Measurements from ENCODE around the gene PHACTR4. TPM values are rescaled to one million over a fixed set of nuclear protein-coding genes. Genes with fewer than 3 reads are reported as not detected.
"Not testable (repeated sequence)": the region's sequence is repeated elsewhere in the genome, so short reads cannot be mapped to it uniquely, and the experiment has no call there.

The PHACTR4 gene
- total RNA-seq, 2 experiments from 2014 or later: 28.3 to 29.7 TPM

DNA sequence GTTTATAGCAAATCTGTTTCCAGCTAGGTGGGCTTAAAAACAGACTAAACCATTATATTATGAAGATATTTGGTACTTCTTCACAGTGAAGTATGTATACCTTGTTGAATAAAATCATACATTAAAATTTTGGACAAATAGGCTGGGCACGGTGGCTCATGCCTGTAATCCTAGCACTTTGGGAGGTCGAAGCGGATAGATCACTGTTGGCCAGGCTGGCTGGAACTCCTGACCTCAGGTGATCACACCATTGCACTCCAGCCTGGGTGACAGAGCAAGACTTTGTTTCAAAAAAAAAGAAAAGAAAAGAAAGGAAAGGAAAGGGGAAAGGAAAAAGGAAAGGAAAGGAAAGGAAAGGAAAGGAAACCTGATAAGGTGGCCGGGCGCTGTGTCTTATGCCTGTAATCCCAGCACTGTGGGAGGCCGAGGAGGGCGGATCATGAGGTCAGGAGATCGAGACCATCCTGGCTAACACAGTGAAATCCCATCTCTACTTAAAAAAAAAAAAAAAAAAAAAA, 78.6 kb downstream of the PHACTR4 start:
- peaks cover 15% of the 10 kb centered on the region for H3K36me3 Mint-ChIP-seq
- DNase-seq; POLR2A ChIA-PET; H3K27ac Mint-ChIP-seq; ATAC-seq (ENCODE audit: low read depth); H3K4me3 Mint-ChIP-seq; H3K9me3 Mint-ChIP-seq; H3K27me3 Mint-ChIP-seq: not testable (repeated sequence)
- H3K4me1 Mint-ChIP-seq: peaks cover 23% of the 10 kb centered on the region

DNA sequence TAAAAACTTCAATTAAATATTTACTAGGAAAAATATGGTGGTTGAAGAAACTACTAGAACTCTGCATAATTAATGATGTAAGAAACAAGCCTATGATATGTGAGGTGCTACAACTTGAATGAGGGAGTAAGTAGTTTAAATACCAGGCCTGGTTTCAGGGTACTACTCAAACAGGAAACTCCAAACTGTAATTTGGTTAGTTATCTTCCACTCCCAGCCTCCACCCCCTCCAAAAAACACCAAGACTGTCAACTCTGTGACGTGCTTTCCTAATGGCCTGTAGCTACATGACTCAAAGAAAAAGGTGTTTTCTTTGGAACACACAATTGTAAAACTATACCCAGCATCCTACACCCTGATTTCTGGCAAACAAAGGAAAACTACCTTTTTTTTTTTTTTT, 80.4 kb downstream of the PHACTR4 start:
- ATAC-seq (ENCODE audit: low read depth) (peak; percentile 92), DNase-seq (no peak)
- H3K27ac Mint-ChIP-seq: peak overlapping the region; percentile 82
- H3K9me3 Mint-ChIP-seq: no peaks in the 10 kb centered on the region
- H3K36me3 Mint-ChIP-seq: peaks cover 9% of the 10 kb centered on the region
- peaks cover 19% of the 10 kb centered on the region for H3K4me1 Mint-ChIP-seq
- POLR2A ChIA-PET: interaction anchor here (0.7 to 1.0 kb wide), 2 partner anchors 60 to 198 kb away, joined by 3 read pairs; no protein-coding TSS in a partner anchor
- peak overlapping the region; percentile 48 for H3K4me3 Mint-ChIP-seq
- H3K27me3 Mint-ChIP-seq: no peaks in the 10 kb centered on the region

DNA sequence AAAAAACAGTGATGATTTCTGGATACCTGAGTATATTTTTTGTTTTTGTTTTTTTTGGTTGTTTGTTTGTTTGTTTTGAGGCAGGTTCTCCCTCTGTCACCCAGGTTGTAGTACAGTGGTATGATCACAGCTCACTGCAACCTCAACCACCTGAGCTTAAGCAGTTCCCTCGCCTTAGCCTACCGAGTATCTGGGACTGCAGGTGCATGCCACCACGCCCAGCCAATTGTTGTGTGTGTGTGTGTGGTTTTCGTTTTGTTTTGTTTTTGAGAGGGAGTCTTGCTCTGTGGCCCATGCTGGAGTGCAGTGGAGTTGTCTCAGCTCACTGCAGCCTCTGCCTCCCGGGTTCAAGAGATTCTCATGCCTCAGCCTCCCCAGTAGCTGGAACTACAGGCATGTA, 81.0 kb downstream of the PHACTR4 start:
- H3K27me3 Mint-ChIP-seq: no peaks in the 10 kb centered on the region
- H3K9me3 Mint-ChIP-seq: no peaks in the 10 kb centered on the region
- POLR2A ChIA-PET: interaction anchor here (1.0 kb wide), 1 partner anchor 197 kb away, joined by 3 read pairs; no protein-coding TSS in a partner anchor
- DNase-seq: no peak
- H3K27ac Mint-ChIP-seq: peak overlapping the region; percentile 80
- no peak for ATAC-seq (ENCODE audit: low read depth)
- peaks cover 21% of the 10 kb centered on the region for H3K4me1 Mint-ChIP-seq
- H3K4me3 Mint-ChIP-seq: peak overlapping the region; percentile 40
- H3K36me3 Mint-ChIP-seq: peaks cover 8% of the 10 kb centered on the region

DNA sequence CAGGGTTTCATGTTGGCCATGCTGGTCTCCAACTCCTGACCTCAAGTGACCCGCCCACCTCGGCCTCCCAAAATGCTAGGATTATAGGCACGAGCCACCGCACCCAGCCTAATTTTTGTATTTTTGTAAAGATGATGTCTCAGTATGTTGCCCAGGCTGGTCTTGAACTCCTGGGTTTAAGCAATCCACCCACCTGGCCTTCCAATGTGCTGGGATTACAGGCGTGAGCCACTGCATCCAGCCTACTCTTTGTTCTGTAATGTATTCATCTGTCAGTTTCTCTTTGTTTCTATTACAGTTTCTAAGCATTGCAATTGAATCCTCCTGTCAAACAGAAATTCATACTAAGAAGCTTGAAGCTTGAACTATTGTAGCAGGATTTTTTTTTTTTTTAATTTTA, 81.5 kb downstream of the PHACTR4 start:
- Mint-ChIP-seq H3K27me3 (no peaks in the 10 kb centered on the region), H3K9me3 (no peaks in the 10 kb centered on the region), H3K4me1 (peaks cover 22% of the 10 kb centered on the region), H3K4me3 (no peak overlapping the region), H3K36me3 (peaks cover 7% of the 10 kb centered on the region), H3K27ac (peak overlapping the region; percentile 31)
- ATAC-seq (ENCODE audit: low read depth) (no peak), DNase-seq (no peak)
- POLR2A ChIA-PET: interaction anchor here (0.6 to 1.2 kb wide), 2 partner anchors 15 to 55 kb away, joined by 3 to 4 read pairs; partner anchors contain the start of gene RCC1

DNA sequence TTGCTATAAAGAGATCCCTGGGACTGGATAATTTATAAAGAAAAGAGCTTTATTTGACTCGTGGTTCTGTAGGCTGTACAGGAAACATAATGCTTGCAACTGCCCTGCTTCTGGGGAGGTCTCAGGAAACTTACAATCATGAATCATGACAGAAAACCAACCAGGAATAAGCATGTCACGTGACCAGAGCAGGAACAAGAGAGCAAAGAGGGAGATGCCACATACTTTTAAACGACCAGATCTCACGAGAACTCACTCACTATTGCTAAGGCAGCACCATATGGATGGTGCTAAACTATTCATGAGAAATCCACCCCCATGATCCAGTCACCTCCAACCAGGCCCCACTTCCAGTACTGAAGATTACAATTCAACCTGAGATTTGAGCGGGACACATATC, 86.5 kb downstream of the PHACTR4 start:
- ATAC-seq (ENCODE audit: low read depth) (peak; percentile 81), DNase-seq (no peak)
- H3K27me3 Mint-ChIP-seq: no peaks in the 10 kb centered on the region
- H3K36me3 Mint-ChIP-seq: peaks cover 12% of the 10 kb centered on the region
- peaks cover 16% of the 10 kb centered on the region for H3K4me1 Mint-ChIP-seq
- peak overlapping the region; percentile 58 for H3K27ac Mint-ChIP-seq
- H3K4me3 Mint-ChIP-seq: peak overlapping the region; percentile 2
- POLR2A ChIA-PET: no interaction called here
- H3K9me3 Mint-ChIP-seq: no peaks in the 10 kb centered on the region

DNA sequence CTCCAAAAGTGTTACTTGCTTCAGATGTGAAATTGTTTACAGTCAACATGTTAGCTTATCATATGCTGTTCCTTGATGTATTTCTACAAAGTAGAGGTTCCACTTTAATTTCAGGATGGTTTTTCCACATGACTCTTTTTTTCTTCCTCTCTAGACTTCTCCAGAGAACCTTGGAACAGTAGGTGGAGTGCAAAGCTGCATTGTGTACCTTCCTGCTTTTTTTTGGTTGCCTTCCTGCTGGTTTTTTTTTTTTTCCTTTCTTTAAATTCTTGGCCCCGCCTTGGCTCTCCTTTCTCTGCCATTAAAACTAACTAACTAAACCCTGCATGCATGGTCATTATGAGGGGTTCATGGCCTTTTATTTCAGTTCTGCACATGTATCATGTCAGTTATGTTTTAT, 88.1 kb downstream of the PHACTR4 start:
- ATAC-seq (ENCODE audit: low read depth): no peak
- no peaks in the 10 kb centered on the region for H3K9me3 Mint-ChIP-seq
- H3K4me3 Mint-ChIP-seq: no peak overlapping the region
- H3K4me1 Mint-ChIP-seq: peaks cover 16% of the 10 kb centered on the region
- H3K27ac Mint-ChIP-seq: no peak overlapping the region
- H3K27me3 Mint-ChIP-seq: no peaks in the 10 kb centered on the region
- POLR2A ChIA-PET: no interaction called here
- peaks cover 15% of the 10 kb centered on the region for H3K36me3 Mint-ChIP-seq
- DNase-seq: no peak

DNA sequence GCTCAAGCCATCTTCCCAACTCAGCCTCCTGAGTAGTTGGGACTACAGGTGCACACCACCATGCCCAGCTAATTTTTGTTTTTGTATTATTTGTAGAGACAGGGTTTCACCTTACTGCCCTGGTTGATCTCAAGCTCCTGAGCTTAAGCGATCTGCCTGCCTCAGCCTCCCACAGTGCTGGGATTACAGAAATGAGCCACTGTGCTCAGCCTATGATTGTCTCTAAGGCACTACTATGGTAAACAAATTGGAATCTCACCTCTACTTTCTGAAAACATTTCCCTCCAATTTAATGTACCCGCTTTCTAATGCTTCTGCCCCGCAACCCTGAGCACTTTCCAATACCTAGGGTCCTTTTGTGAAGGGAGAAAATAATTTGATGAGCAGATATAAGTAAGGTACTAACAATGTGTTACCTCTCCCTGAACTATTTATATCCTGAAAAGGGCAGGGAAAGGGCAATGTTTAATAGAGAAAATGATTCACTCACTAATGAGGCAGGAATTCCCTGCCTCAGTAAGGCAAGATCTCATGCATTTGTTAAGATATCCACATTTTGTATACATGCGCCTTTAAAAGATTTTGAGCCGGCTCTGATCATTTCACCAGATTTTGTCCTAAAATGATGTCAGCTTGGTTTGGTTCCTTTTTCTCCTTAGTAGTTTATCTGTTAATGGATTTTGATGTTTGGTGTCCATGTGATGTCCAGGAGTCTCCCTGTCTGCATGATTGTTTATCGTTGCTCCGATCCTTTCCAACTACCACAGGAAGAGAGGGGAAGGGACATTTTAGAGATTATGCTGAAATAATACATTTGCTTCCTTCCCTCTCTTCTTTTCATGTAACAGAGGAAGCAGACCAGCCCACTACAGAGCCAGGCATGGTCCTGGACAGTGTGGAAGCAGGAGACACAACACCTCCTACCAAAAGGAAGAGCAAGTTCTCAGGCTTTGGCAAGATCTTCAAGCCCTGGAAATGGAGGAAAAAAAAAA, 89.0 kb downstream of the PHACTR4 start:
- Mint-ChIP-seq H3K9me3 (no peaks in the 10 kb centered on the region), H3K27me3 (no peaks in the 10 kb centered on the region), H3K4me1 (peaks cover 16% of the 10 kb centered on the region), H3K36me3 (peaks cover 15% of the 10 kb centered on the region), H3K27ac (no peak overlapping the region), H3K4me3 (no peak overlapping the region)
- ATAC-seq (ENCODE audit: low read depth) (no peak), DNase-seq (no peak)
- POLR2A ChIA-PET: no interaction called here

DNA sequence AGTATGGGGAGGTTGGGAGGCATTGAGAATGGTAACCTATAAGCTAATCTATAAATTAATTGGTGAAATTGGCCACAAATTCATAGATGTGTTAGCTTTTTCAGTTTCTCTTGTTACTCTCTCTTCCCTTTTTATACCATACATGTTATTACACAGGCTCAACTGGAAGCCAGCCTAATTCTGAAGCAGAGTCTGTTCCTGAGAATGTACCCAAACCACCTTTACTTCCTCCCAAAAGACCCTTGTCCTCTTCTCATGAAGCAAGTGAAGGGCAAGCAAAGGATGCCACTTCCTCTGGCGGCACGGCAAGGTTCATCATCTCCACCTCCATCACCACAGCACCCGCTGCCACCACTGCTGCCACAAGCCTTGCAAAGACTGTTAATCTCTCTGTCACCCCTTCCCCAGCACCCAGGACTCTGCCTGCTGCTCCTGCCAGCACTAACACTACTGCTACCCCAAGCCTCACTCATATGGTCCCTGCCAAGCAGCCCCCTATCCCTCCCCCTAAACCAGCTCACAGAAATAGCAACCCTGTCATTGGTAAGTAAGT, 96.8 kb downstream of the PHACTR4 start:
- Mint-ChIP-seq H3K27ac (peak overlapping the region; percentile 69), H3K4me1 (peaks cover 14% of the 10 kb centered on the region), H3K9me3 (no peaks in the 10 kb centered on the region), H3K36me3 (peaks cover 11% of the 10 kb centered on the region), H3K27me3 (no peaks in the 10 kb centered on the region), H3K4me3 (peak overlapping the region; percentile 45)
- ATAC-seq (ENCODE audit: low read depth) (peak; percentile 65), DNase-seq (peak; percentile 45)
- POLR2A ChIA-PET: interaction anchor here (0.8 kb wide), 1 partner anchor 15 kb away, joined by 3 read pairs; no protein-coding TSS in a partner anchor

DNA sequence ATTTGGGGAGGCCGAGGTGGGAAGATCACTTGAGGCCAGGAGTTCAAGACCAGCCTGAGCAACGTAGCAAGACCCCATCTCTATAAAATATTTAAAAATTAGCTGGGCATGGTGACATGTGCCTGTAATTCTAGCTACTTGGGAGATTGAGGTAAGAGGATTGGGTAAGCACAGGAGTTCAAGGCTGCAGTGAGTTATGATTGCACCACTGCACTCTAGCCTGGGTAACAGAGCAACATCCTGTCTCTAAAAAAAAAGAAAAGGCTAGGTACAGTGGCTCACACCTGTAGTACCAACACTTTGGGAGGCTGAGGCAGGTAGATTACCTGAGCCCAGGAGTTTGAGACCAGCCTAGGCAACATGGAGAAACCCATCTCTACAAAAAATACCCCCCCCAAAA, 100.6 kb downstream of the PHACTR4 start:
- Mint-ChIP-seq H3K27me3 (no peaks in the 10 kb centered on the region), H3K4me3 (no peak overlapping the region), H3K4me1 (peaks cover 17% of the 10 kb centered on the region), H3K36me3 (peaks cover 8% of the 10 kb centered on the region), H3K27ac (no peak overlapping the region), H3K9me3 (no peaks in the 10 kb centered on the region)
- POLR2A ChIA-PET: interaction anchor here (0.7 to 1.5 kb wide), 2 partner anchors 32 to 221 kb away, joined by 3 to 4 read pairs; no protein-coding TSS in a partner anchor
- ATAC-seq (ENCODE audit: low read depth) (peak; percentile 51), DNase-seq (no peak)

DNA sequence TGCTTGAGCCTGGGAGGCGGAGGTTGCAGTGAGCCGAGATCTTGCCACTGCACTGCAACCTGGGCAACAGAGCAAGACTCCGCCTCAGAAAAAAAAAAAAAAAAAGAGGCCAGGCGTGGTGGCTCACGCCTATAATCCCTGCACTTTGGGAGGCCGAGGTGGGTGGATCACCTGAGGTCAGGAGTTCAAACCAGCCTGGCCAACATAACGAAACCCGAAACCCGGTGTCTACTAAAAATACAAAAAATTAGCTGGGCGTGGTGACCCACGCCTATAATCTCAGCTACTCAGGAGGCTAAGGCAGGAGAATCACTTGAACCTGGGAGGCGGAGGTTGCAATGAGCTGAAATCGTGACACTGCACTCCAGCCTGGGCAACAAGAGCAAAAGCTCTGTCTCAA, 110.0 kb downstream of the PHACTR4 start:
- H3K4me3 Mint-ChIP-seq; POLR2A ChIA-PET; DNase-seq; ATAC-seq (ENCODE audit: low read depth); H3K36me3 Mint-ChIP-seq; H3K4me1 Mint-ChIP-seq; H3K27ac Mint-ChIP-seq; H3K9me3 Mint-ChIP-seq; H3K27me3 Mint-ChIP-seq: not testable (repeated sequence)

DNA sequence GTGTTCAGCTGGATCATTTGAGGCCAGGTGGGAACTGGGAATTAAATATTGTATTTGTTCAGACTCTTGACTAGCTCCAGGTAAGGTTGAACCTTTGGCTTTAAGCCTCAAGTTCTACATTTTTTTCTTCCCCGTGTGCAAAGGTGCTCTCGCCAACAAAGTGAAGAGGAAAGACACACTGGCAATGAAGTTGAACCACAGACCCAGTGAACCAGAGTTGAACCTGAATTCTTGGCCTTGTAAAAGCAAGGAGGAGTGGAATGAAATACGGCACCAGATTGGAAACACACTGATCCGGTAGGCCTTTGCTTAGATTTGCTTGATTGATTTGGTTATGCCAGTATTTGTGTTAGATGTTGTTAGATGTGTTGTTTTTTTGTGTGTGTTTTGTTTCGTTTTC, 110.8 kb downstream of the PHACTR4 start:
- peaks cover 11% of the 10 kb centered on the region for H3K36me3 Mint-ChIP-seq
- H3K27me3 Mint-ChIP-seq: no peaks in the 10 kb centered on the region
- no peak overlapping the region for H3K4me3 Mint-ChIP-seq
- no peak overlapping the region for H3K27ac Mint-ChIP-seq
- POLR2A ChIA-PET: no interaction called here
- ATAC-seq (ENCODE audit: low read depth) (no peak), DNase-seq (no peak)
- H3K4me1 Mint-ChIP-seq: no peaks in the 10 kb centered on the region
- H3K9me3 Mint-ChIP-seq: no peaks in the 10 kb centered on the region

DNA sequence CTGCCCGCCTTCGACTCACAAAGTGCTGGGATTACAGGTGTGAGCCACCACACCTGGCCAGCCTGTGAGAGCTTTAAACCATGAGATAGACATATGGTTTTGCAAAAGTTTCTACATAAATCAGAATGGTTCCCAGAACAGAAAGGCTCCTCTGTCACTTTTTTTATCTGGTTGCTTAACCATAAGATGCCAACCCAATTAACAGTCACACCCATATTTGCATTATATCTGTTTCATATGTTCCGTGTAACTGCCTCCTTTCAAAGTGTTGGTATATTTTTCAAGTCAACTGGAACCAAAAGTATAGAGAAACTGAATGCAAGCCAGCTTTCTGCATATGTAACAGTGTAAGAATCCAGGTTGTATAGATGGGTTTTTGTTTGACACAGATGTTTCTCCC, 112.6 kb downstream of the PHACTR4 start:
- Mint-ChIP-seq H3K4me3 (no peak overlapping the region), H3K36me3 (peaks cover 11% of the 10 kb centered on the region), H3K27me3 (no peaks in the 10 kb centered on the region), H3K9me3 (no peaks in the 10 kb centered on the region), H3K27ac (no peak overlapping the region), H3K4me1 (no peaks in the 10 kb centered on the region)
- no peak for ATAC-seq (ENCODE audit: low read depth)
- POLR2A ChIA-PET: interaction anchor here (0.6 to 0.7 kb wide), 2 partner anchors 105 to 154 kb away, joined by 3 read pairs; no protein-coding TSS in a partner anchor
- DNase-seq: no peak

DNA sequence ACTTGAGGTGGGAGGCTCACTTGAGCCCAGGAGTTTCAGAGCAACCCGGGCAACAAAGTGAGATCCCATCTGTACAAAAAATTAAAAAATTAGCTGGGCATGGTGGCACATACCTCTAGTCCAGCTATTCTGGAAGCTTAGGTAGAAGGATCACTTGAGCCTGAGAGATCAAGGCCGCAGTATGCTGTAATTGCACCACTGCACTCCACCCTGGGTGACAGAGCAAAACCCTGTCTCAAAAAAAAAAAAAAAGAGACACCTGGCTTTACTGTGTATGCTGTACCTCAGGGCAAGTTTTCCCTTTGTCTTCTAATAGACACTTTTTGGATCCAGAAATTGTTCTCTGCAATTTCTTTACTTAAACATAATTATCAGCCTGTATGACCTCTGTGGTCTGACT, 113.2 kb downstream of the PHACTR4 start:
- H3K9me3 Mint-ChIP-seq: no peaks in the 10 kb centered on the region
- DNase-seq (no peak), ATAC-seq (ENCODE audit: low read depth) (no peak)
- H3K27me3 Mint-ChIP-seq: no peaks in the 10 kb centered on the region
- no peak overlapping the region for H3K27ac Mint-ChIP-seq
- H3K4me1 Mint-ChIP-seq: no peaks in the 10 kb centered on the region
- POLR2A ChIA-PET: no interaction called here
- H3K36me3 Mint-ChIP-seq: peaks cover 10% of the 10 kb centered on the region
- H3K4me3 Mint-ChIP-seq: no peak overlapping the region
